ENCODE measurements around the gene KMT2C. TPM values are rescaled to one million over a fixed set of nuclear protein-coding genes. Genes with fewer than 3 reads are reported as not detected.

KMT2C gene
- total and polyA plus RNA-seq, 2 of the 8 experiments (the other 6 are each of a cell fraction or from before 2014, with no cell fraction given): 9.1 to 40.8 TPM

DNA sequence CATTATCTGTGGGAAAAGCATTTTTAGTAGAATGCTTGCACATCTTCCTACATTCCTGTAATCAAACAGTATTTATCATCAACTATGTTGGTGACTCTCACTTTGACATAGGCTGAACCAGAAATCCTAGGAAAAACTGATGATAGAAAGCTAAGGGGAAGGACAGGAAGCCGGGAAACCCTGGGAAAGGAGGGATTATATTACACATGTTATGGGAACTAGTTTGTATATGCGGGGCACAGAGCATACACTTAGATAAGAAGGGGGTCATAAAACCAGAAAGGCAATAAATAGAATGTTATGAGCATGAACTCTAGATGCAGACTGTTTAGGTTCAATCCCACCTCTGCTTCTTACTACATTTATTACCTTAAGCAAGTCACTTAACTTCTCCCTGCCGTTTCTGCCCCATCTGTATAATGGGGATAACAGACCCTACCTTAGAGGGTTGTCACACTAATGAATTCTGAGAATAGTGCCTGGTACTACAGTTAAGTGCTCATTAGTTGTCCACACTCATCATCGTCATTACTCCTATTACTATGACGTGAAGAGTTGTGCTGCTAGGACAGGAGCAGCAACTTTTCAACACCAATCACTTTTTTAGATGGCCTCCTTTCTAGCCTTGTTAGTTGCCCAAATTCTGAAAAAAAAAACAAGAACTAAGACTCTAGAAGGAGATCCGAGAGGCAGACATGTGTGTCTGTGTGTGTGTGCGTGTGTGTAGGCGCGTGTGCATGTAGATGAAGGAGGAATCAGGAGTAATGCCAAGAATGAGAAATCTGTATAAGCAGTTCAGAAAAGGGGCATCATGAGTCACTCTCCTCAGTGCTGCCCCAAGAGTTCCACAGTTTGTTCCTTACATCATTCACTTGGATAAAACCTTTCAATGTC, 52.2 kb downstream of the KMT2C start:
- peak; percentile 36 for FAIRE-seq
- H3K4me2 ChIP-seq (ENCODE audit: insufficient read depth in 1 of 2, low read depth in 2 of 2, low read length in 2 of 2): no peak overlapping the region
- POLR2A ChIA-PET (ENCODE audit: partially characterized antibody): no interaction called here
- no peak for TF ChIP-seq FOSL1 (IDR thresholded peaks at IDR 0.05; ENCODE audit: insufficient read depth, low read depth, low read length)
- TF ChIP-seq SIX5 (IDR thresholded peaks at IDR 0.05; ENCODE audit: low read depth, low read length): no peak
- TF ChIP-seq CHD2 (IDR thresholded peaks at IDR 0.05; ENCODE audit: low read length): no peak
- no peak for TF ChIP-seq MAFK (IDR thresholded peaks at IDR 0.05; ENCODE audit: low read depth, low read length)
- TF ChIP-seq BCL11A (IDR thresholded peaks at IDR 0.05; ENCODE audit: low read depth in 2 of 2, low read length in 2 of 2): no peak
- TF ChIP-seq NANOG (IDR thresholded peaks at IDR 0.05; ENCODE audit: insufficient read depth, low read depth, low read length, poor library complexity, severe bottlenecking): no peak
- no peak for TF ChIP-seq BACH1 (IDR thresholded peaks at IDR 0.05; ENCODE audit: low read length)
- TF ChIP-seq SIRT6 (IDR thresholded peaks at IDR 0.05; ENCODE audit: low read length): no peak
- no peak for TF ChIP-seq RBBP5 (IDR thresholded peaks at IDR 0.05; ENCODE audit: borderline replicate concordance, low read depth, low read length)
- TF ChIP-seq SAP30 (IDR thresholded peaks at IDR 0.05; ENCODE audit: insufficient read depth, insufficient replicate concordance, low read length): no peak
- TF ChIP-seq HDAC6 (IDR thresholded peaks at IDR 0.05; ENCODE audit: low read depth, low read length): no peak

More for the DNA sequence above, 52.2 kb downstream of the KMT2C start:
- Histone ChIP-seq H4K5ac (ENCODE audit: insufficient read length, low read depth, low read length) (no peak overlapping the region), H3K9me3 (ENCODE audit: insufficient read depth in 2 of 2, low read depth in 1 of 2, low read length in 1 of 2) (peaks cover 19% of the 10 kb centered on the region in 2 experiments), H3K18ac (ENCODE audit: extremely low read depth, low read length) (no peak overlapping the region), H3K27ac (ENCODE audit: low read depth, low read length) (no peak overlapping the region), H3K27me3 (replicated peaks in 1 of 4; ENCODE audit: control insufficient read depth in 3 of 4, extremely low read depth in 1 of 4, insufficient read depth in 3 of 4, low read length in 3 of 4) (no peaks in the 10 kb centered on the region), H4K91ac (replicated peaks; ENCODE audit: insufficient read length, low read length) (no peak overlapping the region), H2BK20ac (ENCODE audit: low read length) (no peak overlapping the region), H2BK120ac (replicated peaks; ENCODE audit: low read depth, low read length) (no peak overlapping the region), H2BK5ac (ENCODE audit: low read depth, low read length) (no peak overlapping the region), H3K14ac (ENCODE audit: insufficient read length) (no peak overlapping the region), H2AFZ (ENCODE audit: low read length) (no peak overlapping the region), H2BK12ac (ENCODE audit: low read depth, low read length) (no peak overlapping the region), H4K8ac (ENCODE audit: extremely low read depth, insufficient read depth, low read length) (no peak overlapping the region; the same call in 1 of the 2 replicates), H3K23ac (ENCODE audit: insufficient read length) (no peak overlapping the region), H2AK5ac (ENCODE audit: low read depth, low read length) (no peak overlapping the region), H3K4me1 (replicated peaks in 1 of 4; ENCODE audit: control insufficient read depth in 3 of 4, insufficient read depth in 4 of 4, low read length in 3 of 4) (peaks cover 0 to 3% (median 0%) of the 10 kb centered on the region in 4 experiments; a peak in 1 of 7 replicates), H2BK15ac (ENCODE audit: low read length) (no peak overlapping the region), H3K9ac (replicated peaks in 1 of 4; ENCODE audit: extremely low read depth in 1 of 4, low read depth in 3 of 4, low read length in 3 of 4) (no peak overlapping the region), H3K23me2 (ENCODE audit: low read depth, low read length) (no peaks in the 10 kb centered on the region; the same call in 1 of the 2 replicates), H4K20me1 (replicated peaks in 1 of 2; ENCODE audit: control insufficient read depth in 1 of 2, insufficient read depth in 2 of 2, low read length in 2 of 2) (peaks cover 0 to 2% of the 10 kb centered on the region in 2 experiments), H3K4me3 (ENCODE audit: extremely low read depth in 1 of 4, insufficient read depth in 2 of 4, low read depth in 3 of 4, low read length in 4 of 4) (no peak overlapping the region), H3K79me2 (ENCODE audit: control insufficient read depth in 1 of 2, insufficient read depth in 2 of 2, low read length in 2 of 2) (peaks cover 6 to 68% of the 10 kb centered on the region in 2 experiments; a peak in 3 of 4 replicates), H3K56ac (replicated peaks; ENCODE audit: insufficient read length, low read depth, low read length) (no peak overlapping the region), H3K36me3 (ENCODE audit: control insufficient read depth in 2 of 4, insufficient read depth in 4 of 4, low read length in 3 of 4) (no peaks in the 10 kb centered on the region), H3K79me1 (ENCODE audit: low read depth, low read length) (0 out of 2 replicates have a peak, but pooled peaks cover 2% of the 10 kb centered on the region), H3K4ac (replicated peaks; ENCODE audit: insufficient read length, low read depth, low read length) (no peak overlapping the region)
- WGBS, 2 experiments (ENCODE audit: extremely low coverage in 1 of 2, insufficient coverage in 1 of 2, insufficient read length in 1 of 2, insufficient replicate concordance in 2 of 2, low coverage in 1 of 2, low lambda C conversion rate in 2 of 2, missing lambda C conversion rate in 1 of 2): 85% methylated on average over 9 of the region's 9 CpGs; no CpG with 5 or more reads in 1 of the 2 experiments
- DNase-seq (ENCODE audit: low read depth in 1 of 2, low spot score in 2 of 2): no peak
- CTCF ChIA-PET (ENCODE audit: partially characterized antibody): no interaction called here

Measured in H1 (cell line).